HepG2 (cell line): Measurements from ENCODE around the gene KHNYN. TPM values are rescaled to one million over a fixed set of nuclear protein-coding genes. Genes with fewer than 3 reads are reported as not detected.
A peak's percentile ranks its signal among the peaks of the same experiment; 100 is the strongest.

Experiments
- ATAC-seq: fragments of 200-7000 bp; cut with Tn5 transposase; 3 replicates; pipeline ENCODE4 v1.9.1; 2020; ENCODE audit warnings: mild to moderate bottlenecking, moderate library complexity
- BruUV-seq: library from RNA; stranded (reverse); fragments of 400-500 nt; replicated peaks from 2 replicates; lab custom pipeline; 2021; lab: Mats Ljungman, UMichigan
- CTCF ChIA-PET: fragments of 300-600 bp; formaldehyde crosslinking; extraction: SDS; loops from one replicate; lab custom pipeline; 2021; ENCODE audit warnings: low total read pairs, inconsistent platforms, low intra/inter-chr PET ratio; lab: Yijun Ruan, JAX
- POLR2A ChIA-PET: fragments of 350-600 bp; sonication (Branson Sonifier 250); formaldehyde crosslinking; loops from one replicate; lab custom pipeline; 2020; ENCODE audit warnings: antibody characterized with exemption, inconsistent platforms; lab: Yijun Ruan, JAX
- DNase-seq: peaks from one replicate; pipeline ENCODE4 v3.0.0-alpha.2; 2015; ENCODE audit warnings: low spot score
- FAIRE-seq: peaks from 3 replicates; lab custom pipeline; 2011; peaks lifted over from hg19 to GRCh38; lab: Jason Lieb, UNC
- H2AFZ ChIP-seq: one replicate; pipeline ENCODE4 v1.6.1; 2011; ENCODE audit warnings: low read length, inconsistent platforms
- H3K27ac ChIP-seq: fragments of 300-600 bp; 3 replicates; pipeline ENCODE4 v1.8.0; 2011; ENCODE audit warnings: mixed run types, mild to moderate bottlenecking, mixed read lengths, low read length, inconsistent platforms; ENCODE audit not compliant: insufficient read depth; ENCODE audit errors: extremely low read length
- H3K27me3 ChIP-seq, 2 experiments: fragments of 200-600 bp in 1 of 2; 2 replicates in 1 of 2; 3 replicates in 1 of 2; pipeline versions ENCODE4 v1.6.0 to v1.8.0; 2011; ENCODE audit warnings: low read length in 2 of 2, mild to moderate bottlenecking in 2 of 2, moderate library complexity in 2 of 2, inconsistent platforms in 1 of 2; ENCODE audit not compliant: insufficient read depth in 2 of 2, control insufficient read depth in 1 of 2
- H3K36me3 ChIP-seq, 2 experiments: fragments of 200-600 bp in 1 of 2; replicated peaks in 1 of 2; 2 replicates in 1 of 2; 3 replicates in 1 of 2; pipeline versions ENCODE4 v1.5.1 to v1.8.0; 2011; ENCODE audit warnings: low read length in 2 of 2, inconsistent platforms in 1 of 2; ENCODE audit not compliant: insufficient read depth in 2 of 2, control insufficient read depth in 1 of 2
- H3K4me1 ChIP-seq: 2 replicates; pipeline ENCODE4 v1.5.1; 2012; ENCODE audit warnings: low read length, inconsistent platforms; ENCODE audit not compliant: insufficient read depth
- H3K4me2 ChIP-seq: 2 replicates; pipeline ENCODE4 v1.6.0; 2011; ENCODE audit warnings: low read depth, low read length, inconsistent platforms
- H3K4me3 ChIP-seq, 3 experiments: fragments of 200-600 bp in 1 of 3; sonication (generic), shearing (Covaris generic) in 1 of 3; replicated peaks in 1 of 3; 2 replicates each; pipeline ENCODE4 v1.5.1; 2011 to 2016; ENCODE audit warnings: low read length in 3 of 3, inconsistent platforms in 2 of 3, low read depth in 2 of 3, mild to moderate bottlenecking in 2 of 3, control low read depth in 1 of 3, mixed read lengths in 1 of 3; ENCODE audit not compliant: insufficient read depth in 1 of 3
- H3K79me2 ChIP-seq: one replicate; pipeline ENCODE4 v1.6.1; 2011; ENCODE audit warnings: low read length, inconsistent platforms; ENCODE audit not compliant: insufficient read depth
- H3K9ac ChIP-seq: 2 replicates; pipeline ENCODE4 v1.6.0; 2011; ENCODE audit warnings: mild to moderate bottlenecking, low read depth, low read length, inconsistent platforms; ENCODE audit not compliant: insufficient read depth
- H3K9me3 ChIP-seq: 2 replicates; pipeline ENCODE4 v1.5.1; 2012; ENCODE audit warnings: mild to moderate bottlenecking, low read length
- H4K20me1 ChIP-seq: 2 replicates; pipeline ENCODE4 v1.6.0; 2011; ENCODE audit warnings: inconsistent platforms, mild to moderate bottlenecking, low read length, moderate library complexity; ENCODE audit not compliant: insufficient read depth
- ATF7 ChIP-seq, 2 experiments: fragments of 450-650 bp in 1 of 2; sonication (generic) in 1 of 2; formaldehyde crosslinking in 1 of 2; IDR thresholded peaks; 2 replicates each; pipeline versions ENCODE4 v1.4.0 to v1.6.1; 2016 to 2020; ENCODE audit warnings: antibody characterized with exemption in 1 of 2, mild to moderate bottlenecking in 1 of 2, missing genetic modification reagents in 1 of 2
- CREB1 ChIP-seq, 2 experiments: fragments of 450-650 bp in 1 of 2; IDR thresholded peaks; 2 replicates each; pipeline ENCODE4 v1.6.1; 2016 to 2017; ENCODE audit warnings: control low read depth in 1 of 2, mild to moderate bottlenecking in 1 of 2, missing compliant biosample characterization in 1 of 2, missing genetic modification characterization in 1 of 2
- NR1H2 ChIP-seq: sonication (generic); formaldehyde crosslinking; IDR thresholded peaks from 2 replicates; pipeline ENCODE4 v1.8.1; 2022; ENCODE audit warnings: low read depth, missing genetic modification reagents, borderline replicate concordance
- ZBTB7B ChIP-seq: sonication (generic); formaldehyde crosslinking; IDR thresholded peaks from 2 replicates; pipeline ENCODE4 v1.4.0; 2020; ENCODE audit warnings: missing genetic modification reagents
- ZNF329 ChIP-seq: sonication (generic); formaldehyde crosslinking; IDR thresholded peaks from 2 replicates; pipeline ENCODE4 v1.9.0; 2021; ENCODE audit warnings: low read depth, mild to moderate bottlenecking, missing genetic modification reagents
- WGBS: methylation state at CpG from one replicate; pipeline ENCODE4 v1.1.6; 2017; ENCODE audit warnings: low lambda C conversion rate; 5-methylcytosine and 5-hydroxymethylcytosine counted together
- in situ Hi-C: cut with HindIII; loops from 2 replicates; pipeline ENCODE4 v1.10.0; 2017; ENCODE audit warnings: low pct_unique_long_range_greater_than_20kb; ENCODE audit not compliant: extremely low pct_ligation_motif_present
- intact Hi-C: fragments of 100-400 bp; cut with micrococcal nuclease; formaldehyde crosslinking; loops from one replicate; pipeline ENCODE4 v1.10.0; 2022; ENCODE audit not compliant: unreplicated experiment
- polyA plus RNA-seq, 8 experiments: library from polyadenylated mRNA; depleted of rRNA in 3 of 8; stranded (reverse) in 7 of 8; unstranded in 1 of 8; fragments of >200 nt; fragmentation: Illumina TruSeq in 4 of 8; extraction: Trizol in 4 of 8; gene quantifications; 2 replicates each; pipeline versions ENCODE4 v1.2.1 to v1.2.3, GENCODE V29; 2011 to 2016; ENCODE audit warnings: low read depth in 4 of 8, missing spikeins in 1 of 8, mixed read lengths in 1 of 8; ENCODE audit not compliant: insufficient read depth in 1 of 8
- total RNA-seq, 5 experiments: library from RNA; depleted of rRNA; stranded (reverse); fragments of >200 nt; fragmentation: Illumina TruSeq; extraction: Trizol; gene quantifications; 2 replicates each; pipeline ENCODE4 v1.2.3, GENCODE V29; 2016; ENCODE audit warnings: low read depth in 1 of 5

KHNYN gene
- total and polyA plus RNA-seq, 2 of the 13 experiments (the other 11 are each of a cell fraction or from before 2014, with no cell fraction given) = 52.8 to 75.7 TPM

DNA sequence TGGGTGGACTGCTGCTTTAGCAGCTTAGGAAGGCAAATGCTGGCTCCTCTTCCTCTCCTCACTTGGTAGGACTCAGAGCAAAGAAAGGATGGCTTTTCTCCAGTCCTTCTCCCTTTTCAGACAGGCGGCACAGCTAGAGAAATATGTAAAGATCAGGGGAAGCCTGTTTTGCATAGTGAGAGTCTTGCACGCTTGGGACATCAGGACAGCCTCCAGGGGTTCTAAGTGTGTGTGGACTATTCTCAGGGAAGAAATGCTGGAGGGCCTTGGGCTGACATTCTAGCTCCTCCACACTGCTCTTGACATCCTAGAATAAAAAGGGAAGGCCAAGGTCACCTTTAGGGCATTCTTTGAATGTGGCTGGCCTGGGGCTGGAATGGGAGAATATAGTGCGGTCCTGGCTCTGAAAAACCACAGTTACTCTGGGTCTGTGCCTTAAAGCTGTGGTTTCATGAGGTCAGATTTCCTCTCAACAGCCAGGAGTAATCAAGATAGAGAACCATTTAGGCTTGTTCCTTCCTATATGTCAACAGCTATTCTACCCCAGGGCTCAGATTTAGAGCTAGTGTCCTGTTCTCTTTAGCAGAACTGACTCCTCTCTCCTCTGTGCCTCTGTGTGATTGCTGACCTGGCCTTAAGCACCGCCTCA, 54.0 kb downstream of the KHNYN start:
- no peak for ATAC-seq
- Histone ChIP-seq H2AFZ (no peak overlapping the region), H3K27ac (no peak overlapping the region), H3K9me3 (no peaks in the 10 kb centered on the region), H3K4me2 (no peak overlapping the region), H3K4me1 (peaks cover 11% of the 10 kb centered on the region), H3K36me3 (no peaks in the 10 kb centered on the region), H3K27me3 (no peaks in the 10 kb centered on the region), H3K79me2 (no peaks in the 10 kb centered on the region), H4K20me1 (no peaks in the 10 kb centered on the region), H3K9ac (no peak overlapping the region), H3K4me3 (no peak overlapping the region)
- no peak for DNase-seq
- intact Hi-C loops = loop anchor here (10.0 kb wide), 1 partner anchor 671 kb away; no protein-coding TSS in a partner anchor
- ChIA-PET POLR2A (interaction anchor here (1.6 to 2.6 kb wide), 2 partner anchors 8 to 54 kb away, joined by 3 to 17 read pairs; partner anchors contain the start of genes CBLN3 and KHNYN), CTCF (no interaction called here)
- WGBS = 40% methylated on average over 4 of the region's 4 CpGs
- BruUV-seq = no TSS peak
- TF ChIP-seq ZBTB7B (CRISPR knock-in tag) (no peak), ZNF329 (CRISPR knock-in tag) (0 out of 2 replicates have a peak, but pooled peaks have one; percentile 33), NR1H2 (CRISPR knock-in tag) (0 out of 2 replicates have a peak, but pooled peaks have one; percentile 26), ATF7 (IDR thresholded peaks at IDR 0.05) (peak; percentile 77), ATF7 (CRISPR knock-in tag; IDR thresholded peaks at IDR 0.05) (no peak), CREB1 (IDR thresholded peaks at IDR 0.05) (peak; percentile 93), CREB1 (CRISPR knock-in tag; IDR thresholded peaks at IDR 0.05) (no peak)
- in situ Hi-C loops = loop anchor here (5.0 kb wide), 1 partner anchor 194 kb away; no protein-coding TSS in a partner anchor
- no peak for FAIRE-seq

Other genes starting within 250 kb of the KHNYN start
- gene IPO4, start 241.1 kb upstream of the KHNYN start, total RNA-seq (2016; rRNA removed; fragmentation: Illumina TruSeq; extraction: Trizol) = 149 and 179 TPM in 2 replicates
- gene IPO4, start 241.1 kb upstream of the KHNYN start, polyA plus RNA-seq (2011; rRNA removed) = 37.4 and 39.0 TPM in 2 replicates
- 56.4 and 110 TPM in 2 replicates for gene TM9SF1, start 234.5 kb upstream of the KHNYN start, total RNA-seq (2016; rRNA removed; fragmentation: Illumina TruSeq; extraction: Trizol)
- gene TM9SF1, start 234.5 kb upstream of the KHNYN start, polyA plus RNA-seq (2011; rRNA removed) = 83.2 and 85.1 TPM in 2 replicates
- gene TSSK4, start 224.3 kb upstream of the KHNYN start, total RNA-seq (2016; rRNA removed; fragmentation: Illumina TruSeq; extraction: Trizol) = 0.44 TPM in 1 of 2 replicates, not detected in the other
- 0.08 and 0.14 TPM in 2 replicates for gene TSSK4, start 224.3 kb upstream of the KHNYN start, polyA plus RNA-seq (2011; rRNA removed)
- gene CHMP4A, start 216.5 kb upstream of the KHNYN start, total RNA-seq (2016; rRNA removed; fragmentation: Illumina TruSeq; extraction: Trizol) = 113 and 140 TPM in 2 replicates
- 80.8 and 83.6 TPM in 2 replicates for gene CHMP4A, start 216.5 kb upstream of the KHNYN start, polyA plus RNA-seq (2011; rRNA removed)
- gene MDP1, start 213.9 kb upstream of the KHNYN start, total RNA-seq (2016; rRNA removed; fragmentation: Illumina TruSeq; extraction: Trizol) = 48.7 and 66.0 TPM in 2 replicates
- gene MDP1, start 213.9 kb upstream of the KHNYN start, polyA plus RNA-seq (2011; rRNA removed) = 38.2 and 44.1 TPM in 2 replicates
- 713 and 818 TPM in 2 replicates for gene NEDD8, start 197.6 kb upstream of the KHNYN start, total RNA-seq (2016; rRNA removed; fragmentation: Illumina TruSeq; extraction: Trizol)
- gene NEDD8, start 197.6 kb upstream of the KHNYN start, polyA plus RNA-seq (2011; rRNA removed) = 473 and 535 TPM in 2 replicates
- gene GMPR2, start 197.0 kb upstream of the KHNYN start, total RNA-seq (2016; rRNA removed; fragmentation: Illumina TruSeq; extraction: Trizol) = 273 and 345 TPM in 2 replicates
- gene GMPR2, start 197.0 kb upstream of the KHNYN start, polyA plus RNA-seq (2011; rRNA removed) = 185 and 210 TPM in 2 replicates
- gene TINF2, start 187.3 kb upstream of the KHNYN start, total RNA-seq (2016; rRNA removed; fragmentation: Illumina TruSeq; extraction: Trizol) = 73.5 and 73.7 TPM in 2 replicates
- gene TINF2, start 187.3 kb upstream of the KHNYN start, polyA plus RNA-seq (2011; rRNA removed) = 52.0 and 59.8 TPM in 2 replicates
- gene TGM1, start 166.8 kb upstream of the KHNYN start, total RNA-seq (2016; rRNA removed; fragmentation: Illumina TruSeq; extraction: Trizol) = 1.9 and 3.2 TPM in 2 replicates
- 9.5 and 10.6 TPM in 2 replicates for gene TGM1, start 166.8 kb upstream of the KHNYN start, polyA plus RNA-seq (2011; rRNA removed)
- gene RABGGTA, start 158.4 kb upstream of the KHNYN start, total RNA-seq (2016; rRNA removed; fragmentation: Illumina TruSeq; extraction: Trizol) = 31.2 and 57.9 TPM in 2 replicates
- 90.8 and 111 TPM in 2 replicates for gene RABGGTA, start 158.4 kb upstream of the KHNYN start, polyA plus RNA-seq (2011; rRNA removed)
- 46.3 and 60.8 TPM in 2 replicates for gene DHRS1, start 130.2 kb upstream of the KHNYN start, total RNA-seq (2016; rRNA removed; fragmentation: Illumina TruSeq; extraction: Trizol)
- gene DHRS1, start 130.2 kb upstream of the KHNYN start, polyA plus RNA-seq (2011; rRNA removed) = 49.8 and 52.2 TPM in 2 replicates
- gene NOP9, start 130.1 kb upstream of the KHNYN start, total RNA-seq (2016; rRNA removed; fragmentation: Illumina TruSeq; extraction: Trizol) = 61.6 and 64.5 TPM in 2 replicates
- gene NOP9, start 130.1 kb upstream of the KHNYN start, polyA plus RNA-seq (2011; rRNA removed) = 24.5 and 33.8 TPM in 2 replicates
- gene CIDEB, start 122.0 kb upstream of the KHNYN start, total RNA-seq (2016; rRNA removed; fragmentation: Illumina TruSeq; extraction: Trizol) = 22.4 and 35.8 TPM in 2 replicates
- 110 and 143 TPM in 2 replicates for gene CIDEB, start 122.0 kb upstream of the KHNYN start, polyA plus RNA-seq (2011; rRNA removed)
- gene LTB4R2, start 119.8 kb upstream of the KHNYN start, total RNA-seq (2016; rRNA removed; fragmentation: Illumina TruSeq; extraction: Trizol) = 1.4 and 6.9 TPM in 2 replicates
- gene LTB4R2, start 119.8 kb upstream of the KHNYN start, polyA plus RNA-seq (2011; rRNA removed) = 3.9 and 6.1 TPM in 2 replicates
- gene LTB4R, start 118.5 kb upstream of the KHNYN start, total RNA-seq (2016; rRNA removed; fragmentation: Illumina TruSeq; extraction: Trizol) = 1.00 and 3.2 TPM in 2 replicates
- 8.2 and 12.4 TPM in 2 replicates for gene LTB4R, start 118.5 kb upstream of the KHNYN start, polyA plus RNA-seq (2011; rRNA removed)
- not detected in 2 replicates for gene ADCY4, start 94.9 kb upstream of the KHNYN start, total RNA-seq (2016; rRNA removed; fragmentation: Illumina TruSeq; extraction: Trizol)
- gene ADCY4, start 94.9 kb upstream of the KHNYN start, polyA plus RNA-seq (2011; rRNA removed) = 0.03 TPM in 1 of 2 replicates, not detected in the other
- gene RIPK3, start 90.0 kb upstream of the KHNYN start, total RNA-seq (2016; rRNA removed; fragmentation: Illumina TruSeq; extraction: Trizol) = not detected in 2 replicates
- gene RIPK3, start 90.0 kb upstream of the KHNYN start, polyA plus RNA-seq (2011; rRNA removed) = not detected in 2 replicates
- 0.04 TPM in 1 of 2 replicates, not detected in the other for gene NFATC4, start 61.8 kb upstream of the KHNYN start, total RNA-seq (2016; rRNA removed; fragmentation: Illumina TruSeq; extraction: Trizol)
- gene NFATC4, start 61.8 kb upstream of the KHNYN start, polyA plus RNA-seq (2011; rRNA removed) = 0.15 and 0.24 TPM in 2 replicates
- gene NYNRIN, start 31.0 kb upstream of the KHNYN start, total RNA-seq (2016; rRNA removed; fragmentation: Illumina TruSeq; extraction: Trizol) = 1.1 and 1.3 TPM in 2 replicates
- 0.63 and 0.95 TPM in 2 replicates for gene NYNRIN, start 31.0 kb upstream of the KHNYN start, polyA plus RNA-seq (2011; rRNA removed)
- 0.45 and 0.66 TPM in 2 replicates for gene CBLN3, start 286 bp upstream of the KHNYN start, total RNA-seq (2016; rRNA removed; fragmentation: Illumina TruSeq; extraction: Trizol)
- gene CBLN3, start 286 bp upstream of the KHNYN start, polyA plus RNA-seq (2011; rRNA removed) = 0.74 and 0.98 TPM in 2 replicates
- 25.0 and 34.4 TPM in 2 replicates for gene SDR39U1, start 12.8 kb downstream of the KHNYN start, total RNA-seq (2016; rRNA removed; fragmentation: Illumina TruSeq; extraction: Trizol)
- gene SDR39U1, start 12.8 kb downstream of the KHNYN start, polyA plus RNA-seq (2011; rRNA removed) = 129 and 163 TPM in 2 replicates
- gene CMA1, start 78.3 kb downstream of the KHNYN start, total RNA-seq (2016; rRNA removed; fragmentation: Illumina TruSeq; extraction: Trizol) = not detected in 2 replicates
- not detected in 2 replicates for gene CMA1, start 78.3 kb downstream of the KHNYN start, polyA plus RNA-seq (2011; rRNA removed)
- gene CTSG, start 146.3 kb downstream of the KHNYN start, total RNA-seq (2016; rRNA removed; fragmentation: Illumina TruSeq; extraction: Trizol) = not detected in 2 replicates
- gene CTSG, start 146.3 kb downstream of the KHNYN start, polyA plus RNA-seq (2011; rRNA removed) = not detected in 2 replicates
- gene GZMH, start 179.7 kb downstream of the KHNYN start, total RNA-seq (2016; rRNA removed; fragmentation: Illumina TruSeq; extraction: Trizol) = not detected in 2 replicates
- 0.08 TPM in 1 of 2 replicates, not detected in the other for gene GZMH, start 179.7 kb downstream of the KHNYN start, polyA plus RNA-seq (2011; rRNA removed)
- not detected in 2 replicates for gene GZMB, start 204.2 kb downstream of the KHNYN start, total RNA-seq (2016; rRNA removed; fragmentation: Illumina TruSeq; extraction: Trizol)
- 0.10 and 0.12 TPM in 2 replicates for gene GZMB, start 204.2 kb downstream of the KHNYN start, polyA plus RNA-seq (2011; rRNA removed)